RPMI8226 (cell line): ENCODE results near the gene LYZL2.
"Not testable (repeated sequence)": the region's sequence is repeated elsewhere in the genome, so short reads cannot be mapped to it uniquely, and the experiment has no call there.

Experiments used
- DNase-seq: peaks from one replicate; pipeline ENCODE4 v3.0.0-alpha.2; 2015

LYZL2 gene

GRCh38 chr10:30637881-30638467, 8.4 kb upstream of the LYZL2 start:
- DNase-seq: no peak

- DNase-seq: no peak
These were observed 1.6 kb upstream of the LYZL2 start for GRCh38 chr10:30631188-30631587.

GRCh38 chr10:30630571-30630970, 1.0 kb upstream of the LYZL2 start:
- no peak for DNase-seq

- not testable (repeated sequence) for DNase-seq
These were observed 977 bp downstream of the LYZL2 start for GRCh38 chr10:30628576-30628975.

GRCh38 chr10:30626837-30627236, 2.7 kb downstream of the LYZL2 start:
- DNase-seq: not testable (repeated sequence)

GRCh38 chr10:30626196-30626595, 3.4 kb downstream of the LYZL2 start:
- DNase-seq: not testable (repeated sequence)

- peak; percentile 13 for DNase-seq
These were observed 4.5 kb downstream of the LYZL2 start for GRCh38 chr10:30625080-30625479.

- no peak for DNase-seq
These were observed 9.6 kb downstream of the LYZL2 start for GRCh38 chr10:30619966-30620365.

- DNase-seq: no peak
These were observed 12.5 kb downstream of the LYZL2 start for GRCh38 chr10:30617070-30617469.

GRCh38 chr10:30611041-30611440, 18.5 kb downstream of the LYZL2 start:
- not testable (repeated sequence) for DNase-seq

GRCh38 chr10:30607814-30608213, 21.7 kb downstream of the LYZL2 start:
- DNase-seq: no peak

GRCh38 chr10:30606313-30606712, 23.2 kb downstream of the LYZL2 start:
- DNase-seq: no peak

- DNase-seq: peak; percentile 15
These were observed 24.0 kb downstream of the LYZL2 start for GRCh38 chr10:30605341-30606121.

GRCh38 chr10:30603589-30603988, 26.0 kb downstream of the LYZL2 start:
- DNase-seq: no peak

- no peak for DNase-seq
These were observed 26.8 kb downstream of the LYZL2 start for GRCh38 chr10:30602747-30603146.

GRCh38 chr10:30600005-30600404, 29.5 kb downstream of the LYZL2 start:
- DNase-seq: no peak

- no peak for DNase-seq
These were observed 31.3 kb downstream of the LYZL2 start for GRCh38 chr10:30598105-30598776.

- not testable (repeated sequence) for DNase-seq
These were observed 32.1 kb downstream of the LYZL2 start for GRCh38 chr10:30597433-30597824.

GRCh38 chr10:30596493-30597432, 32.8 kb downstream of the LYZL2 start:
- DNase-seq: not testable (repeated sequence)

GRCh38 chr10:30596013-30596412, 33.5 kb downstream of the LYZL2 start:
- no peak for DNase-seq

- no peak for DNase-seq
These were observed 35.5 kb downstream of the LYZL2 start for GRCh38 chr10:30594077-30594476.

GRCh38 chr10:30592770-30593169, 36.8 kb downstream of the LYZL2 start:
- DNase-seq: not testable (repeated sequence)

GRCh38 chr10:30591249-30591670, 38.3 kb downstream of the LYZL2 start:
- peak; percentile 58 for DNase-seq
